ENCODE results near the gene JMJD6. TPM values are rescaled to one million over a fixed set of nuclear protein-coding genes. Genes with fewer than 3 reads are reported as not detected.
A peak's percentile ranks its signal among the peaks of the same experiment; 100 is the strongest.

Gene JMJD6
- total and polyA plus RNA-seq, 9 of the 15 experiments (the other 6 are each of a cell fraction or from before 2014, with no cell fraction given), result 2.5 to 52.3 (median 36.3) TPM

GRCh38 chr17:76683011-76683755, 43.2 kb downstream of the JMJD6 start (continued):
- TF ChIP-seq ZNF592 (IDR thresholded peaks at IDR 0.05) (no peak), TFAP4 (CRISPR knock-in tag; IDR thresholded peaks at IDR 0.05; ENCODE audit: borderline replicate concordance) (peak; percentile 34; the same call in 1 of the 2 replicates), TGIF2 (CRISPR knock-in tag; IDR thresholded peaks at IDR 0.05) (no peak), RCOR1 (IDR thresholded peaks at IDR 0.05; ENCODE audit: borderline replicate concordance in 1 of 2, low read depth in 2 of 2, low read length in 2 of 2) (0 out of 4 replicates have a peak, but pooled peaks of 1 of the 2 experiments have one; percentile 26)
